Mesothelial cell of epicardium (in vitro differentiated cells): Measurements from ENCODE around the gene PHLDA2. TPM values are rescaled to one million over a fixed set of nuclear protein-coding genes. Genes with fewer than 3 reads are reported as not detected.

Source experiments
- DNase-seq, 2 experiments: peaks; one replicate each; pipeline ENCODE4 v3.0.0; 2021; ENCODE audit warnings: low spot score in 2 of 2; ENCODE audit not compliant: unreplicated experiment in 2 of 2
- H3K27ac Mint-ChIP-seq: 2 replicates; pipeline ENCODE4 v1.8.0; 2021; ENCODE audit warnings: mixed read lengths
- H3K27me3 Mint-ChIP-seq: 2 replicates; pipeline ENCODE4 v1.8.0; 2021; ENCODE audit warnings: low read depth, mixed read lengths
- H3K36me3 Mint-ChIP-seq: 2 replicates; pipeline ENCODE4 v1.8.0; 2021; ENCODE audit warnings: mixed read lengths
- H3K4me1 Mint-ChIP-seq: 2 replicates; pipeline ENCODE4 v1.8.0; 2021; ENCODE audit warnings: mixed read lengths
- H3K4me3 Mint-ChIP-seq: 2 replicates; pipeline ENCODE4 v1.8.0; 2021; ENCODE audit warnings: mild to moderate bottlenecking, moderate library complexity, mixed read lengths
- H3K9me3 Mint-ChIP-seq: 2 replicates; pipeline ENCODE4 v1.8.0; 2021; ENCODE audit warnings: mixed read lengths
- CTCF ChIP-seq: fragments of 200-600 bp; sonication (generic); IDR thresholded peaks from one replicate; pipeline ENCODE4 v1.5.0; 2021; ENCODE audit warnings: antibody characterized with exemption; ENCODE audit not compliant: unreplicated experiment
- total RNA-seq: library from RNA; stranded (reverse); gene quantifications from 3 replicates; pipeline ENCODE4 v1.2.1, GENCODE V29; 2021

PHLDA2 gene
- total RNA-seq, 1 donor from 2014 or later: 1.9 TPM

DNA sequence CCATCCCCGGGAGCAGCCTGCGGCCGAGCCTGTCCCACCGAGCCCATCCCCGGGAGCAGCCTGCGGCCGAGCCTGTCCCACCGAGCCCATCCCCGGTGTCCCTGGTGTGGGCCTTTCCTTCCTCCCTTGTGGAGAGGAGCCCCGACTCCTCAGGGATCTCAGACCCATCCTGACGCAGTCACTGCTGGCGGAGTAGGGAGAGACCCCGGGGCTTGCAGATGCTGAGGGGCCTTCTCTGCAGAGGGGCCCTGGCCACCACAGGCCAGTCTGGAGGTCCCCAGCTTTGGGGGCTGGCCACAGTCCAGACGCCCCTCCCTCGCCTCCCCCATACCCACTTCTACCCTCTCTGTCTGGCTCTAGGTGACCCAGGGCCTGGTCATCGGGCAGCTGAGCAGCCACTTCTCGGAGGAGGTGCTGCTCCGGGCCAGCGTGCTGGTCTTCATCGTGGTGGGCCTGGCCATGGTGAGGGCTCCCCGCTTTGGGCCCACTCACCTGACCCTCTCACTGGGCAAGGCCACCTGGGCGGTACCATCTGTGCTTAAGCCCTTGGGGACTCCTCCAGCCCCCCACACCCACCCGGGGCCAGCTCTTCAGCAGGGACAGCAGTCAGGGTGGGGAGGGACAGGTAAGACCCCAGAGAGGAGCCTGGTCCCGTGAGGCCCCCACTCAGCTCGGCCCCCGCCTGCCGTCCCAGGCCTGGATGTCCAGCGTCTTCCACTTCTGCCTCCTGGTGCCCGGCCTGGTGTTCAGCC is 7.3 kb downstream of the PHLDA2 start:
- no peak for DNase-seq
- Mint-ChIP-seq H3K4me3 (no peak overlapping the region), H3K4me1 (no peaks in the 10 kb centered on the region), H3K27me3 (peaks cover 10% of the 10 kb centered on the region), H3K9me3 (no peaks in the 10 kb centered on the region), H3K27ac (no peak overlapping the region), H3K36me3 (no peaks in the 10 kb centered on the region)
- TF ChIP-seq CTCF: no peak

DNA sequence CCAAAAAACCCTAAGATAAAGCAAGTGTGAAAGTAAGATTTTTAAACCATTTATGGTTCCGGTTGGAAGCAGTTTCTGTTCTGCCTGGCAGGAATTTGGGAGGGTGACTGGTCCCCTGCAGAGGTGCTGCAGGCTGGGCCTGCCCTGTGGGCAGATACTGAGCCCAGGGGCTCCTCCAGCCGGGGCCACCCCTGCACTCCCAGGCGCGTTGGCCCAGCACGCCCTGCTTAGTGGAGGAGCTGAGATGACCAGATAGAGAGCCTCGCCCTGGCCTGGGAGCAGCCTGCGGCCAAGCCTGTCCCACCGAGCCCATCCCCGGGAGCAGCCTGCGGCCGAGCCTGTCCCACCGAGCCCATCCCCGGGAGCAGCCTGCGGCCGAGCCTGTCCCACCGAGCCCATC is 8.0 kb downstream of the PHLDA2 start:
- H3K4me1 Mint-ChIP-seq: no peaks in the 10 kb centered on the region
- H3K4me3 Mint-ChIP-seq: no peak overlapping the region
- no peak overlapping the region for H3K27ac Mint-ChIP-seq
- no peak for TF ChIP-seq CTCF
- no peaks in the 10 kb centered on the region for H3K9me3 Mint-ChIP-seq
- H3K36me3 Mint-ChIP-seq: no peaks in the 10 kb centered on the region
- DNase-seq: no peak
- H3K27me3 Mint-ChIP-seq: peaks cover 4% of the 10 kb centered on the region

DNA sequence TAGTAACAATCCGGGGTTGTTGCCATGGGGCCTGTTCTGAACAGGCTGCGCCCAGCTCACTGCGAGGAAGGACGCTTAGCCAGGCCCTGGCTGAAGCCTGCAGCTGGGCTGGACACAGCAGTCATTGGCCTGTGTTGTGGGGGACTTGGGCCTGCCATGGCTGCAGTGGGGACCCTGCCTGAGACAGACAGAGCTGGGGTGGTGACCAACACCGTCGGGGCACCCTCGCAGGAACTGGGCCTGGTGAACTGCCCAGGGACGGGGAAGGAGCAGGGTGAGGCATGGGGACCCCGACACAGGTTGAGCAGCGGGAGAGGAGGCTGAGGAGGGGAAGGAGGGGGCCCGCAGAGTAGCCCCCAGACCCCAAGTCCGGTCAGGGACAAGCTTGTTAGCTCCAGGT is 8.9 kb downstream of the PHLDA2 start:
- Mint-ChIP-seq H3K4me3 (no peak overlapping the region), H3K27me3 (no peaks in the 10 kb centered on the region), H3K27ac (no peak overlapping the region), H3K9me3 (no peaks in the 10 kb centered on the region), H3K36me3 (no peaks in the 10 kb centered on the region), H3K4me1 (no peaks in the 10 kb centered on the region)
- TF ChIP-seq CTCF: no peak
- no peak for DNase-seq

DNA sequence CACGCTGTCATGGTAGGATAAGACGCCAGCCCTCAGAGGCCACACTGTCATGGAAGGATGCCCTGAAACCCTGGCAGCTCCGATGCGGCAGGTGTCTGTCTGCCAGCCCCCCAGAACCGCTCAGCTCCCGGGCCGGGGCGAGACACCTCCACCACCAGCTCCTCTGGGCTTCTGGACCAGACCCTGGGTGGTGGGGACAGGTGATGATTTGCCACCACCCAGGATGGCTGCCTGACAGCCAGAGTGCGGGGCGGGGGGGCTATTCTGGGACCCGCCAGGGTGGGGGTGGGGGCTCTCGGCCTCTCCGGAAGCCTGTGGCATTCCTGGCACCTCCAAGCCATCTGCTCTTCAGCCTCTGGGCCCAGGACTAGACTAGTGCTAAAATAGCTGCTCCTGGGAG is 9.4 kb downstream of the PHLDA2 start:
- DNase-seq: no peak
- Mint-ChIP-seq H3K4me3 (no peak overlapping the region), H3K4me1 (no peaks in the 10 kb centered on the region), H3K27me3 (no peaks in the 10 kb centered on the region), H3K9me3 (no peaks in the 10 kb centered on the region), H3K27ac (no peak overlapping the region), H3K36me3 (no peaks in the 10 kb centered on the region)
- no peak for TF ChIP-seq CTCF

- no peaks in the 10 kb centered on the region for H3K36me3 Mint-ChIP-seq
- H3K4me3 Mint-ChIP-seq: no peak overlapping the region
- no peaks in the 10 kb centered on the region for H3K9me3 Mint-ChIP-seq
- no peaks in the 10 kb centered on the region for H3K27me3 Mint-ChIP-seq
- no peaks in the 10 kb centered on the region for H3K4me1 Mint-ChIP-seq
- no peak for TF ChIP-seq CTCF
- no peak overlapping the region for H3K27ac Mint-ChIP-seq
- DNase-seq: no peak
Measured at GRCh38 chr11:2919188-2919587, 10.0 kb downstream of the PHLDA2 start.
